Astrocyte of the hippocampus (primary cell): ENCODE measurements around the gene SPEN.
"Not testable (repeated sequence)": the region's sequence is repeated elsewhere in the genome, so short reads cannot be mapped to it uniquely, and the experiment has no call there.

Experiments used
- DNase-seq: peaks from one replicate; pipeline ENCODE4 v3.0.0; 2011; ENCODE audit warnings: low read depth, low spot score

SPEN gene

DNA sequence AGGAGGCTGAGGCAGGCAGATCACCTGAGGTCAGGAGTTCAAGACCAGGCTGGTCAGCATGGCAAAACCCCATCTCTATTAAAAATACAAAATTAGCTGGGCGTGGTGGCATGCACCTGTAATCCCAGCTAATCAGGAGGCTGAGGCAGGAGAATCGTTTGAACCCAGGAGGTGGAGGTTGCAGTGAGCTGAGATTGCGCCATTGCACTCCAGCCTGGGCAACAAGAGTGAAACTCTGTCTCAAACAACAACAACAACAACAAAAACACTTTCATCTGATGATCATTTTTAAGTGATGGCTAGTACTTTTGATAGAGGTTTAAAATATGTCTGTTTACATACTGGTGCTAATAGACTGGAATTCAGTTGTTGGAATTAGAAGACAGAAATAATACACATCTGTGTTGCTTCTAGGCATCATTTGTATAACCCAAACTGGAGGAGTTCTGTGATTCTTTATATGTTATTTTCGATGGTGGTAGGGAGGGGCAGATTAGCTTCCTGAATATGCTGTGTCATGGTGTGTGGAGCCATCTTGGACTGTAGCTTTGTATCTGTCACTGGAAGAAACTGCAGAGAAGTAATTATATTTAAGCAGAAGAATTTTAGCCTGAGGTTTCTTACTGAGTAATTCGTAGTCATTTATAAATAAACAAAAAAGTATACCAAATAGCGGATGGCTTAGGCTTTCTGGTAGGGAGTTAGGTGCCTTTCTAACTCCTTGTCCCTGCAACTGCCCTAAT lies 45.5 kb downstream of the SPEN start:
- DNase-seq, result peak; percentile 30

DNA sequence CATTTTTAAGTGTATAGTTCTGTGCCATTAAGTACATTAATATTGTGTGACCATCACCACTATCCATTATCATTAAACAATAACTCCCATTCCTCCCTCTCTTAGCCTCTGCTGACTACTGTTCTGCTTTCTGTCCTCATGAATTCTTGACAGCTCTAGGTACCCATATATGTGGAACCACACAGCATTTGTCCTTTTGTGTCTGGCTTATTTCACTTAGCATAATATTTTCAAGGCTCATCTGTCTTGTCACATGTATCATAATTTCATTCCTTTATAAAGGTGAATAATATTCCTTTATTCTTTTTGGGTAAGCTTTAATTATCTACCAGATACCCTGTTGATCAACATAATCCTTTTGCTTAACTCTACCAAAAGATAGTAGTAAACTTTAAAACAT lies 47.7 kb downstream of the SPEN start:
- DNase-seq, result no peak

DNA sequence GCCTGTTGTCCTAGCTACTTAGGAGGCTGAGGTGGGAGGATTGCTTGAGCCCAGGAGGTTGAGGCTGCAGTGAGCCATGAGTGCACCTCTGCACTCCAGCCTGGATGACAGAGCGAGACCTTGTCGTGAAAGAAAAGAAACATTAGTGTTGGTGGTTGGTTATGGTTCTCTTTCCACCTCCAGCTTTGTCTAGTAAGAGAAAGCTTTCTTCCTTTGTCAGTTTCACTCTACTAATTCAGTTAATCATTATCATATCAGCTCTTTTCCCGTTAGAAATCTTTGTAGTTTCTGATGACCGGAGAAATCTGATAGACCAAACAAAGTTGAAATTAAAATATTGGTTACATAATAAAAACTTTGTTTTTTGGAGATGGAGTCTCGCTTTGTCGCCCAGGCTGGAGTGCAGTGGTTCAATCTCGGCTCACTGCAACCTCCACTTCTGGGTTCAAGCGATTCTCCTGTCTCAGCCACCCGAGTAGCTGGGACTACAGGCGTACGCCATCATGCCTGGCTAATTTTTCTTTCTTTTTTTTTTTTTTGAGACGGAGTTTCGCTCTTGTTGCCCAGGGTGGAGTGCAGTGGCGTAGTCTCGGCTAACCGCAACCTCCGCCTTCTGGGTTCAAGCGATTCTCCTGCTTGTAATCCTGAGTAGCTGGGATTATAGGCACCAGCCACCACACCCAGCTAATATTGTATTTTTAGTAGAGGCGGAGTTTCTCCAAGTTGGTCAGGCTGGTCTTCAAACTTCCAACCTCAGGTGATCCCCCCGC lies 49.5 kb downstream of the SPEN start:
- not testable (repeated sequence) for DNase-seq

DNA sequence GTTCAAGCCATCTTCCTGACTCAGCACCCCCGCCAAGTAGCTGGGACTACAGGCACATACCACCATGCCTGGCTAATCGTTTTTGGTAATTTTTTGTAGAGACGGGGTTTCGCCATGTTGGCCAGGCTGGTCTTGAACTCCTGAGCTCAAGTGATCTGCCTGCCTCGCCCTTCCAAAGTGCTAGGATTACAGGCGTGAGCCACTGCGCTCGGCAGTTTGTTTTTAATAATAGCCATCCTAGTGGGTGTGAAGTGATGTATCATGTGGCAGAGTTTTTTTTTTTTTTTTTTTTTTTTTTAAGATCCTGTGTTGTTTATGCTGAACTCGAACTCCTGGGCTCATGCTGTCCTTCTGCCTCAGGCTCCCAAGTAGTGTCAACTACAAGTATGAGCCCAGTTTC lies 51.8 kb downstream of the SPEN start:
- no peak for DNase-seq

DNA sequence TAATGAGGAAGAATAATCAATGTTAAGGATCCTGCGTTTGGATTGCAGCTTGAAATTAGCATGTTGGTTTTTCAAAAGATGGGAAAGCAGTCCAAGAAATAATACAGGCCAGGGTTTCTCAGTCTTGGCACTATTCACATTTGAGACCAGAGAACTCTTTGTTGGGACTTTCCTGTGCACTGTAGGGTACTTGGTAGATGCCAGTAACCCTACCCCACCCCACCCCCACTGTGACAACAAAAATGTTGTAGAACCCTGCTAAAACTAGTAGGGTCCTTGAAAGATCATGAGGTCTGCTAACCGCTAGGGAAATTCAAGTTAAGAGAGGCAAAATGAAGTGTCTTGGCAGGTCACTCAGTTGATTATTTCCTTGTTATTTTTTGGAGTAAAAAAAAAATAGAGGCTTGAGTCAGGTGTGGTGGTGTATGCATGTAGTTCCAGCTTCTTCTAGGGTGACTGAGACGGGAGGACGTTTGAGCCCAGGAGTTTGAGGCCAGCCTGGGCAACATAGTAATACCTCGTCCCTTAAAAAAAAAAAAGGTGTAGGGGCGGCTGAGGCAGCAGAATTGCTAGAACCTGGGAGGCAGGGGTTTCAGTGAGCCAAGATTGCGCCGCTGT lies 53.3 kb downstream of the SPEN start:
- DNase-seq, result peak; percentile 23

DNA sequence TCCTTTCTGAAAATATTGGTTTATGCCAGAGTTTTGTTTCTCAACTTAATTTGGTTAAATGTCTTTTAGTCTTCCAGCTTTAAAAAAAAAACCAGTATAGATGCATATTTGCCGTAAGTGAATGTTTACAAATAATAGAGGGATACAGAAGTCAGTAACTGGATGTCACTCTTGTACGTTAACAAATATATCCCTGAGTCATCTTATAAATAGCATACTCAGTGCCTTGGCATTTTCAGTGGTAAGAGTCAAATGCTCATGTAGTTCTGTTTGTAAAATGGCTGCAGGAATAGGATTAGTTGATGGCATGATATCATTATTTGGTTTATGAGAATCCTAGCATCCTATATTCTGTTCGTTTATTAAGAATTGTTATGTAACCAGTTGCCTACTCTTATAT lies 55.4 kb downstream of the SPEN start:
- DNase-seq, result peak; percentile 61

DNA sequence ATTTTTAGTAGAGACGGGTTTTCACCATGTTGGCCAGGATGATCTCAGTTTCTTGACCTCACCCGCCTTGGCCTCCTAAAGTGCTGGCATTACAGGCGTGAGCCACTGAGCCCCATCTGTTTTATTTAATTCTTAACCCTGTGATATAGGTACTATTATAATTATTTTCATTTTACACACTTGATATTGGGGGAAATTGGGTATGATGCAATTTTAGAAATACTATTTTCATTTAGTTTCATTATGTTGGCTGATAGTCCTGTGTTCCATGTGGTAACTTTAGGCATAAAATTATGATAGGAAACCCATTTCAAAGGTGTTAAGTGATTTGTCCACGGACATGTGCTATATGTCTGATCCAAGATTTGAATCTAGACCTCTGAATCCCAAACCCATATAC lies 61.1 kb downstream of the SPEN start:
- no peak for DNase-seq

DNA sequence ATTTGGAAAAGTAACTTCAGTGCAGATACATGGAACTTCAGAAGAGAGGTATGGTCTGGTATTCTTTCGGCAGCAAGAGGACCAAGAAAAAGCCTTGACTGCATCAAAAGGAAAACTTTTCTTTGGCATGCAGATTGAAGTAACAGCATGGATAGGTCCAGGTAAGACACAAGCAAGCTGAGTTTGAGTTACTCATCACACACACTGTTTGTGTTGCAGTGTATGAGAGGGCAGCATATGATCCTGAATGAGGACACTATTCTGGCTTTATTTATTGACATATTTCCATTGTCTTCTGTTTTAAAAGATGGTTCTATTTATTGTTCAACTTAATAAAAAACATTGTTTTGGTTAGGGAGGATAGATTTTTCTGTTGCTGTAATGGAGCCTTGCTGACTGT lies 63.6 kb downstream of the SPEN start:
- DNase-seq, result no peak

DNA sequence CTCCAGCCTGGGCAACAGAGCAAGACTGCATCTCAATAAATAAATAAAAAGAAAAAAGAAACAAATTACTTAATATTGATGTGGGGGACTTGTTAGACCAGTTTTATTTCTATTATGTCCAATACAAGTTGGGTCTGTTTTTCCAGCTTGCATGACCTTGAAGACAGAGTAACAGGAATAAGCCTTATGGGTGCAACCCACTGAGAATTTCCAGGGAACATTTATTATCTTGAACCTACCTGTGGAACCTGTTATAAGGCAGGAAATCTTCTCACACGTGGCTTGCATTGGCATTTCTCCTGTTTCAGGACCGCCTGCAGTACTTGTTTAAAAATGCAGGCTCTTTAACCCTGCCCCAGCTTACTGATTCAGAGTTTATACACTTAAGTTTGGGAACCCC lies 64.4 kb downstream of the SPEN start:
- no peak for DNase-seq

DNA sequence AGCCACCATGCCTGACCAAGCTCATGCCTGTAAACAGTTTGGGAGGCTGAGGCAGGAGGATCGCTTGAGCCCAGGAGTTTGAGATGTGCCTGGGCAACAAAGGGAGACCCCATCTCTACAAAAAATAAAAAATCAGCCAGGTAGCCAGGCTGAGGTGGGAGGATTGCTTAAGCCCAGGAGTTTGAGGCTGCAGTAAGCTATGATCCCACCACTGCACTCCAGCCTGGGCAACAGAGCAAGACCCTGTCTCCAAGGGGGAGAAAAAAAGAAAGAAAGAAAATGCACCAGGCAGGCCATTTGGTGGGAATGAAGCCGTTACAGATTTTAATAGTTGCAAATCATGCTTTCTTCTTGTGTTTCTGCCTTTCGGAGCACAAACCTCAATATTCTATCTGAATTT lies 66.1 kb downstream of the SPEN start:
- DNase-seq, result not testable (repeated sequence)

DNA sequence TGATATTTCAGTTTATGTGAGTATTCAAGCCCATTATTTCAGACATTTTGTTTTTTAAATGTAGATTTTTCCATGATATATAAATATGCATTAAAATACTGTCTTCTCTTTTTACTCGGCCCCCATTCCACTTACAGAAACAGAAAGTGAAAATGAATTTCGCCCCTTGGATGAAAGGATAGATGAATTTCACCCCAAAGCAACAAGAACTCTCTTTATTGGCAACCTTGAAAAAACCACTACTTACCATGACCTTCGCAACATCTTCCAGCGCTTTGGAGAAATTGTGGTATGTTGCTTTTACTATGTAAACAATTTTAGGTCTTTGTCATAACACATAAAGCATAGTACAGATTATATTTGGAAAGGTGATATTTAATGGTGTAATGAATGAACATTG lies 68.5 kb downstream of the SPEN start:
- no peak for DNase-seq

DNA sequence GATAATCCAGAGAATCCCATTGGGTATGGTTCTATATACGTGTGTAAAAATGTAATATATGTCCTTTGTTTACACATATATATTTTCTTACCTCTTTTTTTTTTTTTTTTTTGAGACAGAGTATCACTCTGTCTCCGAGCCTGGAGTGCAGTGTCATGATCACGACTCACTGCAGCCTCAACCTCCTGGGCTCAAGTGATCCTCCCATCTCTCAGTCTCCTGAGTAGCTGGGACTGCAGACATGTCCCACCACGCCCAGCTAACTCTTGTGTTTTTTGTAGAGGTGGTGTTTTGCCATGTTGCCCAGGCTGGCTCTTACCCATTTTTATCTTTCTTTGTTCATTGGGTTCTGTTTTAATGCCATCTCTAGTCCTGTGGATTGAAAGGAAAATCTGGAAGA lies 68.9 kb downstream of the SPEN start:
- DNase-seq, result no peak

DNA sequence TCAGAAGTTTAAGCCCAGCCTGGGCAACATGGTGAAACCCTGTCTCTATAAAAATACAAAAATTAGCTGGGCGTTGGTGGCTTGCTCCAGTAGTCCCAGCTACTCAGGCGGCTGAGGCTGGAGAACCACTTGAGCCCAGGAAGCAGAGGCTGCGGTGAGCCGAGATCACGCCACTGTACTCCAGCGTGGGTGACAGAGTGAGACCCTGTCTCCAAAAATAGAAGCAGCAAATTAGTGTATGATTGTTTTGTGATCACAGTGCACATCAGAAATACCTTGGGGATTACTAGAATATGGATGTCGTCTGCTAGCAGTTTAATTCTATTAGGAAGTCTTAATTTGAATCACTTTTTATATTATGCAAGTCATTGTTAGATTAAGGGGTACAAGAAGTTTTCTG lies 69.4 kb downstream of the SPEN start:
- DNase-seq, result no peak

DNA sequence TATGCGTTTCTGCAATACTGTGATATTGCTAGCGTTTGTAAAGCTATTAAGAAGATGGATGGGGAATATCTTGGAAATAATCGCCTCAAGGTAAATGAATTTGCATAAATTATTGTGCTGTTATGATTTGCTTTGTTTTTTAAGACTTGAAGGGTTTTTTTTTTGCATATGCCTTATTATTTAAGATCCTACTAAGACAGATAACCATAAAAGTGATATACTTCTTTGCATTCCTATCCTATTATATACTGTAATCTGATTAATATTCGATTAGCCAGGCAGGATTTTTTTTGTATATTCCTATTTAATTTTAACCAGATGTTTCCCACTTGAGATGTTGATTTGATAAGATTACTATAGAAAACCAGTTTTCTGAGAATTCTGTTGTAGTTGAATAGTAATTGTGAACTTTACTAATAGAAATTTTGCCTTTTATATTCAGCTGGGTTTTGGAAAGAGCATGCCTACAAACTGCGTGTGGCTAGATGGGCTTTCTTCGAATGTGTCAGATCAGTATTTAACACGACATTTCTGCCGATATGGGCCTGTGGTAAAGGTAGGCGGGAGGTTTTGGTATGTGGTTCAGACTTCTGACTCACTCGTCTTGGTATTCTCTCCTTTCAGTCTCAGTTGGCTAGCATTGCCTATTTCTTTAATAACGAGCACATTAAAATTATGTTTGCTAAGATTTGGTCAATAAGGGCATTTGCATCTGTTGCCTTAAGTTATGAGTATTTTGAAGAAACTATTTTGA lies 71.6 kb downstream of the SPEN start:
- DNase-seq, result peak; percentile 92

DNA sequence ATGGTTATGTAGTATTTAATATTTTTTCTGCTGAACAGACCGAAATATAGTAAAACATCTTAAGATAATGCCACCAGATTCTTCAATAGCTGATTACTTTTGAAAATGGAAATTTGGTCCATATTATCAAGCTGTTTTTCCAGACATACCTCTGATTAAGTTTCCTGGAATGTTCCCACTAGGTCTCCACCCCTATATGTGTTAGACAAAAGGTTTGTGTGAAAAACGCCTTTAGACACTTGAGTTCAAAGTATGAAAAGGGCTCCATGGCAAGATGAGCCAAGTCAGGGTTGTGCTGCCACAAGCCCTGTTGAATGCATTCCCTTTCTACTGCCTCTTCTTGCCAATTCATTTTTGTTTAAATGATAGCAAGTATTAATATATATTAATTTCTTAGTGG lies 75.7 kb downstream of the SPEN start:
- DNase-seq, result peak; percentile 82

DNA sequence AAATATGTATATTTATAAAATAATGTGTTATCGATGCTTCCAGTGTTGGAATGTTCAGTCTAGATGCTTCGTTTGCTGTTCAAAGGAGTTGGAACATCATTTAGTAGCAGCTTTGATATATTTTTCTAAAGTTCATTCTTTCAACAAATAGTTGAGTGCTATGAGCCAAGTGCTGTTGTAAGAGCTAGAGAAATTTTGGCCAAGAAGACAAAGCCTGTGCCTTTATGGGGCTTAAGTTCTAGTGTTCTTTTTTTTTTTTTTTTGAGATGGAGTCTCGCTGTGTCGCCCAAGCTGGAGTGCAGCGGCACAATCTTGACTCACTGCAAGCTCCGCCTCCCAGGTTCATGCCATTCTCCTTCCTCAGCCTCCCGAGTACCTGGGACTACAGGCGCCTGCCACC lies 78.9 kb downstream of the SPEN start:
- not testable (repeated sequence) for DNase-seq

DNA sequence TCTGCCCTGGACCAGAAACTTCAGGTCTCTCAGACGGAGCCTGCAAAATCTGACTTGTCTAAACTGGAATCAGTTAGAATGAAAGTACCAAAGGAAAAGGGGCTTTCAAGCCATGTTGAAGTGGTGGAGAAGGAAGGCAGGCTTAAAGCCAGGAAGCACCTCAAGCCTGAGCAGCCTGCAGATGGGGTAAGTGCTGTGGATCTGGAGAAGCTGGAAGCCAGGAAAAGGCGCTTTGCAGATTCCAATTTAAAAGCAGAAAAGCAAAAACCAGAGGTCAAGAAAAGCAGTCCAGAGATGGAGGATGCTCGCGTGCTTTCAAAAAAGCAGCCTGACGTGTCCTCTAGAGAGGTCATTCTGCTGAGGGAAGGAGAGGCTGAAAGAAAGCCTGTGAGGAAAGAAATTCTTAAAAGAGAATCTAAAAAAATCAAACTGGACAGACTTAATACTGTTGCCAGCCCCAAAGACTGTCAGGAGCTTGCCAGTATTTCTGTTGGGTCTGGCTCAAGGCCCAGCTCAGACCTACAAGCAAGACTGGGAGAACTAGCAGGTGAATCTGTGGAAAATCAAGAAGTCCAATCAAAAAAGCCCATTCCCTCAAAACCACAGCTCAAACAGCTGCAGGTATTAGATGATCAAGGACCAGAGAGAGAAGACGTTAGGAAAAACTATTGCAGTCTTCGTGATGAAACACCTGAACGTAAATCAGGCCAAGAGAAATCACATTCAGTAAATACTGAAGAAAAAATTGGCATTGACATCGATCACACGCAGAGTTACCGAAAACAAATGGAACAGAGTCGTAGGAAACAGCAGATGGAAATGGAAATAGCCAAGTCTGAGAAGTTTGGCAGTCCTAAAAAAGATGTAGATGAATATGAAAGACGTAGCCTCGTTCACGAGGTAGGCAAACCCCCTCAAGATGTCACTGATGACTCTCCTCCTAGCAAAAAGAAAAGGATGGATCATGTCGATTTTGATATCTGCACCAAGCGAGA lies 81.8 kb downstream of the SPEN start:
- DNase-seq, result peak; percentile 58

DNA sequence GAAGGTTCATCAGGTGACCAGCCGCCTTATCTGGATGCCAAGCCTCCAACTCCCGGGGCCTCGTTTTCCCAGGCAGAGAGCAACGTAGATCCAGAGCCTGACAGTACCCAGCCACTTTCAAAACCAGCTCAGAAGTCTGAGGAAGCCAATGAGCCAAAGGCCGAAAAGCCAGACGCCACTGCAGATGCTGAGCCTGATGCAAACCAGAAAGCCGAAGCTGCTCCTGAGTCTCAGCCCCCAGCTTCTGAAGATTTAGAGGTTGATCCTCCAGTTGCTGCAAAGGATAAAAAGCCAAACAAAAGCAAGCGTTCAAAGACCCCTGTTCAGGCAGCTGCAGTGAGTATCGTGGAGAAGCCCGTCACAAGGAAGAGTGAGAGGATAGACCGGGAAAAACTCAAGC lies 83.9 kb downstream of the SPEN start:
- DNase-seq, result no peak

DNA sequence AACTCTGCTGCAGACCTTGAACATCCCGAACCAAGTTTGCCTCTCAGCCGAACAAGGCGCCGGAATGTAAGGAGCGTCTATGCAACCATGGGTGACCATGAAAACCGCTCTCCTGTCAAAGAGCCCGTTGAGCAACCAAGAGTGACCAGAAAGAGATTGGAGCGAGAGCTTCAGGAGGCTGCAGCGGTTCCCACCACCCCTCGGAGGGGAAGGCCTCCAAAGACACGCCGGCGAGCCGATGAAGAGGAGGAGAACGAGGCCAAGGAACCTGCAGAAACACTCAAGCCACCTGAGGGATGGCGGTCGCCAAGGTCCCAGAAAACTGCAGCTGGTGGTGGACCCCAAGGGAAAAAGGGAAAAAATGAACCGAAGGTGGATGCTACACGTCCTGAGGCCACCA lies 84.4 kb downstream of the SPEN start:
- DNase-seq, result no peak

DNA sequence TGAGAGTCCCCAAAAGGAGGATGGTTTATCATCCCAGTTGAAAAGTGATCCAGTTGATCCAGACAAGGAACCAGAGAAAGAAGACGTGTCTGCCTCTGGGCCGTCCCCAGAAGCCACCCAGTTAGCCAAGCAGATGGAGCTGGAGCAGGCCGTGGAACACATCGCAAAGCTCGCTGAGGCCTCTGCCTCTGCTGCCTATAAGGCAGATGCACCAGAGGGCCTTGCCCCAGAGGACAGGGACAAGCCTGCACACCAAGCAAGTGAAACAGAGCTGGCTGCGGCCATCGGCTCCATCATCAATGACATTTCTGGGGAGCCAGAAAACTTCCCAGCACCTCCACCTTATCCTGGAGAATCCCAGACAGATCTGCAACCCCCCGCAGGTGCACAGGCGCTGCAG lies 85.1 kb downstream of the SPEN start:
- DNase-seq, result no peak

DNA sequence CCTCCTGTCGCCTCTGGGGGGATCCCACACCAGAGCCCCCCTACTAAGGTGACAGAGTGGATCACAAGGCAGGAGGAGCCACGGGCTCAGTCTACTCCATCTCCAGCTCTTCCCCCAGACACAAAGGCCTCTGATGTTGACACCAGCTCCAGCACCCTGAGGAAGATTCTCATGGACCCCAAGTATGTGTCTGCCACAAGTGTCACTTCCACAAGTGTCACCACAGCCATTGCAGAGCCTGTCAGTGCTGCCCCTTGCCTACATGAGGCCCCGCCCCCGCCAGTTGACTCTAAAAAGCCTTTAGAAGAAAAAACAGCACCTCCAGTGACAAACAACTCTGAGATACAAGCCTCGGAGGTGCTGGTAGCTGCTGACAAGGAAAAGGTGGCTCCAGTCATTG lies 86.2 kb downstream of the SPEN start:
- no peak for DNase-seq
